Activated T-cell treated with anti-CD3 and anti-CD28 coated beads, Interleukin-2, amount 50 U/mL, for 4 hours (primary cell): ENCODE results near the gene SCRT2. TPM values are rescaled to one million over a fixed set of nuclear protein-coding genes. Genes with fewer than 3 reads are reported as not detected.

Source experiments
- ATAC-seq, 2 donors: fragments of 200-7000 bp; cut with Tn5 transposase; one replicate each; pipeline ENCODE4 v1.10.0; 2021
- DNase-seq: peaks from one replicate; pipeline ENCODE4 v3.0.0-alpha.2; 2020
- H3K27me3 Mint-ChIP-seq: one replicate; pipeline ENCODE4 v1.8.0; 2021; ENCODE audit warnings: low read depth, mixed read lengths
- H3K36me3 Mint-ChIP-seq: one replicate; pipeline ENCODE4 v1.8.0; 2022; ENCODE audit warnings: mixed read lengths; ENCODE audit not compliant: insufficient read depth
- H3K4me1 Mint-ChIP-seq: one replicate; pipeline ENCODE4 v1.8.0; 2021; ENCODE audit warnings: low read depth, mixed read lengths
- H3K4me3 Mint-ChIP-seq: one replicate; pipeline ENCODE4 v1.8.0; 2021; ENCODE audit warnings: mild to moderate bottlenecking, moderate library complexity, mixed read lengths
- H3K9me3 Mint-ChIP-seq: one replicate; pipeline ENCODE4 v1.8.0; 2021; ENCODE audit warnings: mixed read lengths
- total RNA-seq, 3 donors: library from RNA; stranded (reverse); gene quantifications; one replicate each; pipeline ENCODE4 v1.2.1, GENCODE V29; 2021

The SCRT2 gene
- total RNA-seq, 3 donors from 2014 or later, result not detected

DNA sequence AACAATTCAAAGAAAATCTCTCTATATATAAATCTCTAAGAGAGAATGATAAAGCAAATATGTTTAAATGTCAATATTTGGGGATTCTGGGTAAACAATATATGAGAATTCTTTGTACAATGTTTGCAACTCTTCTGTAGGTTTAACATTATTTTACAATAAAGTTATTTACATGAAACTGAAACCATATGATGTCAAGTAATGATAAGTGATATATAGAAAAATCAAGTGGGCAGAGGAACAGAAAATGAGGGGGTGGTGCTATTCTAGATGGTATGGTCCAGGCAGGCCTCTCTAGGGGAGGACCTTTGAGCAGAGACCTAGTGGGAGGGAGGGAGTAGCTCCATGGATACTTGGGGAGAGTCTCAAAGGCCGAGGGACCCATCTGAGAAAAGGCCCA lies 16.4 kb upstream of the SCRT2 start:
- no peaks in the 10 kb centered on the region for H3K9me3 Mint-ChIP-seq
- no peak for ATAC-seq
- H3K27me3 Mint-ChIP-seq, result peaks cover 21% of the 10 kb centered on the region
- H3K4me3 Mint-ChIP-seq, result no peak overlapping the region
- no peaks in the 10 kb centered on the region for H3K36me3 Mint-ChIP-seq
- no peak for DNase-seq
- no peaks in the 10 kb centered on the region for H3K4me1 Mint-ChIP-seq

GRCh38 chr20:689947-690346 lies 14.3 kb upstream of the SCRT2 start:
- H3K36me3 Mint-ChIP-seq, result no peaks in the 10 kb centered on the region
- H3K4me1 Mint-ChIP-seq, result no peaks in the 10 kb centered on the region

GRCh38 chr20:689348-689747 lies 13.7 kb upstream of the SCRT2 start:
- ATAC-seq (no peak), DNase-seq (no peak)
- H3K9me3 Mint-ChIP-seq, result no peaks in the 10 kb centered on the region
- H3K4me3 Mint-ChIP-seq, result no peak overlapping the region
- no peaks in the 10 kb centered on the region for H3K4me1 Mint-ChIP-seq
- peaks cover 18% of the 10 kb centered on the region for H3K27me3 Mint-ChIP-seq
- H3K36me3 Mint-ChIP-seq, result no peaks in the 10 kb centered on the region

More at GRCh38 chr20:689947-690346, 14.3 kb upstream of the SCRT2 start:
- H3K9me3 Mint-ChIP-seq, result no peaks in the 10 kb centered on the region
- DNase-seq (no peak), ATAC-seq (no peak)
- no peak overlapping the region for H3K4me3 Mint-ChIP-seq
- peaks cover 19% of the 10 kb centered on the region for H3K27me3 Mint-ChIP-seq

GRCh38 chr20:688809-689212 lies 13.2 kb upstream of the SCRT2 start:
- no peaks in the 10 kb centered on the region for H3K36me3 Mint-ChIP-seq
- no peaks in the 10 kb centered on the region for H3K9me3 Mint-ChIP-seq
- peaks cover 18% of the 10 kb centered on the region for H3K27me3 Mint-ChIP-seq
- ATAC-seq, result no peak
- H3K4me3 Mint-ChIP-seq, result no peak overlapping the region
- no peak for DNase-seq
- H3K4me1 Mint-ChIP-seq, result no peaks in the 10 kb centered on the region

GRCh38 chr20:687468-688203 lies 12.0 kb upstream of the SCRT2 start:
- Mint-ChIP-seq H3K4me1 (no peaks in the 10 kb centered on the region), H3K36me3 (no peaks in the 10 kb centered on the region), H3K9me3 (no peaks in the 10 kb centered on the region), H3K4me3 (no peak overlapping the region), H3K27me3 (peaks cover 22% of the 10 kb centered on the region)
- no peak for DNase-seq
- ATAC-seq, result no peak

GRCh38 chr20:684676-685319 lies 9.2 kb upstream of the SCRT2 start:
- no peaks in the 10 kb centered on the region for H3K4me1 Mint-ChIP-seq
- no peak for ATAC-seq
- H3K36me3 Mint-ChIP-seq, result no peaks in the 10 kb centered on the region
- H3K27me3 Mint-ChIP-seq, result peaks cover 37% of the 10 kb centered on the region
- H3K4me3 Mint-ChIP-seq, result no peak overlapping the region
- no peak for DNase-seq
- H3K9me3 Mint-ChIP-seq, result no peaks in the 10 kb centered on the region

GRCh38 chr20:682123-682522 lies 6.5 kb upstream of the SCRT2 start:
- H3K4me1 Mint-ChIP-seq, result no peaks in the 10 kb centered on the region
- peaks cover 52% of the 10 kb centered on the region for H3K27me3 Mint-ChIP-seq
- ATAC-seq (no peak), DNase-seq (no peak)
- no peaks in the 10 kb centered on the region for H3K36me3 Mint-ChIP-seq
- H3K9me3 Mint-ChIP-seq, result no peaks in the 10 kb centered on the region
- no peak overlapping the region for H3K4me3 Mint-ChIP-seq

- Mint-ChIP-seq H3K36me3 (no peaks in the 10 kb centered on the region), H3K4me3 (no peak overlapping the region), H3K4me1 (peaks cover 5% of the 10 kb centered on the region), H3K9me3 (no peaks in the 10 kb centered on the region), H3K27me3 (peaks cover 62% of the 10 kb centered on the region)
- ATAC-seq (no peak), DNase-seq (no peak)
Observed at GRCh38 chr20:680638-681187, 5.1 kb upstream of the SCRT2 start.

- ATAC-seq (no peak), DNase-seq (no peak)
- Mint-ChIP-seq H3K4me1 (peaks cover 6% of the 10 kb centered on the region), H3K9me3 (no peaks in the 10 kb centered on the region), H3K4me3 (no peak overlapping the region), H3K27me3 (peaks cover 77% of the 10 kb centered on the region), H3K36me3 (no peaks in the 10 kb centered on the region)
Observed at GRCh38 chr20:677957-678356, 2.4 kb upstream of the SCRT2 start.

DNA sequence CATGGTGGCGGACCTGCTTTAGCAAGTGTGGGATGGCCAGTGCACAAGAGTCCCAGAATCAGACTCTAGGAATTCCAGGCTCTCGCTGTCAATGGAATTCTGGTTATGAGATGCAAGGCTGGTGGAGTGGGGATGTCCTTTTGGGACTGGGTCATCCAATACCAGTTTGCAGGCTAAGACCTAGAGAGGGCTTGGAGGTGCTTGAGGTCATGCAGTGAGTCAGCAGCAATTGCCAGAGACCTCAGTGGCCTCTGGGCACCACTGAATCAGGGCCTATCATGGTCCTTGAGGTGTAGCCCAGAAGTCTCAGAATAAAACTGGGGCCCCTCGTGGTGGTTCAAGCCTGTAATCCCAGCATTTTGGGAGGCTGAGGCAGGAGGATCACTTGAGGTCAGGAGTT lies 1.4 kb upstream of the SCRT2 start:
- Mint-ChIP-seq H3K4me3 (no peak overlapping the region), H3K4me1 (peaks cover 6% of the 10 kb centered on the region), H3K36me3 (no peaks in the 10 kb centered on the region), H3K9me3 (no peaks in the 10 kb centered on the region), H3K27me3 (peaks cover 83% of the 10 kb centered on the region)
- ATAC-seq (no peak), DNase-seq (no peak)

- ATAC-seq, result no peak
- no peak for DNase-seq
- peaks cover 6% of the 10 kb centered on the region for H3K4me1 Mint-ChIP-seq
- H3K9me3 Mint-ChIP-seq, result no peaks in the 10 kb centered on the region
- no peak overlapping the region for H3K4me3 Mint-ChIP-seq
- no peaks in the 10 kb centered on the region for H3K36me3 Mint-ChIP-seq
- H3K27me3 Mint-ChIP-seq, result peaks cover 83% of the 10 kb centered on the region
Observed at GRCh38 chr20:676315-676937, 824 bp upstream of the SCRT2 start.

DNA sequence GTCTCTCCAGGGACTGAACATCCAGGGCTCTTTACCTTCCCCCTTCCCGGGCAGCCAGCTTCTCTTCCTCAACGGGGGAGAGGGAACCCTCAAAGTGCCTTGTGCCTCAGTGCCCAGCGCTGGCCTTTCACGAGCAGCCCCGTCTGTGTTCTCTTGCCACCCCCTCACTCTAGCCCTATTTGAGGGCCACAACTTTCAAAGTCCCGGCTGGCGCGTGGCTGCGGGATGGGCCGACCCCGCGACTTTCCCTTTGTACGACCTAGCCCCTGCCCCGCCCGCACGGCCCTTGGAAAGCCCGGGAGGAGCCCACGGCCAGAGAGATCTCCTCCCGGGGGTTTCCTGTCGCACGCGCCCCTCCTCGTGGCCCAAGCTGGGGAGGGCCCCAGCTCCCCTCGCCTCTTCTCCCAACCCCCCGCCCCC lies 559 bp downstream of the SCRT2 start:
- no peak overlapping the region for H3K4me3 Mint-ChIP-seq
- peaks cover 6% of the 10 kb centered on the region for H3K4me1 Mint-ChIP-seq
- H3K27me3 Mint-ChIP-seq, result peaks cover 82% of the 10 kb centered on the region
- H3K9me3 Mint-ChIP-seq, result no peaks in the 10 kb centered on the region
- ATAC-seq (no peak), DNase-seq (no peak)
- H3K36me3 Mint-ChIP-seq, result no peaks in the 10 kb centered on the region

- H3K36me3 Mint-ChIP-seq, result no peaks in the 10 kb centered on the region
- DNase-seq (no peak), ATAC-seq (no peak)
- peaks cover 70% of the 10 kb centered on the region for H3K27me3 Mint-ChIP-seq
- no peak overlapping the region for H3K4me3 Mint-ChIP-seq
- peaks cover 6% of the 10 kb centered on the region for H3K4me1 Mint-ChIP-seq
- no peaks in the 10 kb centered on the region for H3K9me3 Mint-ChIP-seq
Observed at GRCh38 chr20:673603-674001, 2.0 kb downstream of the SCRT2 start.

DNA sequence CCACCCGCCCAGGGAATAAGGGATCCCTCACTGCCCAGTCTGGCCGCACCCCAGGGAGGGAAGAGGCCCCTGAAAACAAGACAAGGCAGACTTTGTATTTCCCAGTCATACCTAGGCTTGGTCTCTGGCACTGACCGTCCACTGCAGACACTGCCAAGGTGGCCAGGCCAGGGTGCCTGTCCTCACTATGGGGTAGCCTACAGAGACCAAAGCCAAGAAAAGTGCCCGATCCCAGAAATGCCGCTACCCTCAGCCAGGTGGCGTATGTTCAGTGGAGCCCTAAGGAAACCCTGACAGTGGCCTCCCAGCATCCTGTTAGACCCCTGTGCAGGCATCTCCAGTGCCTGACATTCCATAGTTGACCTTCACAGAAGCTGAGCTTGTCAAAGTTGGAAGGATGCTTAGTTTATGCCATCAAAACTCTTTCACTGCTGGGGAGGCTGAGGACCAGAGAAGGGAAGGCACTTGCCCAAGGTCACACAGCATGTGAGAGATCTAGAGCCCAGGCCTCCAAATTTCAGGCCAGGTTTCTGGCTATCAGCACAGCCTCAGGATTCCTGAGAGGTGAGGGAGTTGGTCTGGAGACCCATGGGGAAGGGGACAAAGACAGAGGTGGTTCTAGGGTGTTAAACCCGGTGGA lies 2.5 kb downstream of the SCRT2 start:
- peaks cover 6% of the 10 kb centered on the region for H3K4me1 Mint-ChIP-seq
- ATAC-seq, result no peak
- H3K27me3 Mint-ChIP-seq, result peaks cover 68% of the 10 kb centered on the region
- H3K36me3 Mint-ChIP-seq, result no peaks in the 10 kb centered on the region
- no peak for DNase-seq
- no peaks in the 10 kb centered on the region for H3K9me3 Mint-ChIP-seq
- no peak overlapping the region for H3K4me3 Mint-ChIP-seq
